HCT116 (cell line): Measurements from ENCODE around the gene CLDN34. TPM values are rescaled to one million over a fixed set of nuclear protein-coding genes. Genes with fewer than 3 reads are reported as not detected.

Experiments used
- ATAC-seq: fragments of 200-7000 bp; cut with Tn5 transposase; 2 replicates; pipeline ENCODE4 v1.9.1; 2020; ENCODE audit warnings: mild to moderate bottlenecking, moderate library complexity
- BruUV-seq: library from RNA; stranded (reverse); fragments of 400-500 nt; replicated peaks from 2 replicates; lab custom pipeline; 2021; lab: Mats Ljungman, UMichigan
- CTCF ChIA-PET: fragments of 300-600 bp; sonication (Branson Sonifier 250); formaldehyde crosslinking; loops from one replicate; lab custom pipeline; 2021; ENCODE audit warnings: antibody characterized with exemption; lab: Charles Lee
- POLR2A ChIA-PET: fragments of 300-600, 350-600 bp; sonication (Branson Sonifier 250); formaldehyde crosslinking; loops from one replicate; lab custom pipeline; 2021; ENCODE audit warnings: antibody characterized with exemption; lab: Charles Lee
- RAD21 ChIA-PET, 2 experiments: fragments of 300-600 bp; sonication (Branson Sonifier 250); formaldehyde crosslinking; loops; one replicate each; lab custom pipeline; 2023; ENCODE audit warnings: low total read pairs in 2 of 2; ENCODE audit not compliant: uncharacterized antibody in 2 of 2, unreplicated experiment in 2 of 2, low non-redundant PET in 1 of 2; lab: Charles Lee
- DNase-seq: peaks from one replicate; pipeline ENCODE4 v3.0.0-alpha.2; 2010; ENCODE audit warnings: low read depth, low spot score
- H2AFZ ChIP-seq: fragments of 200-600 bp; shearing (Covaris generic), sonication (generic); 2 replicates; pipeline ENCODE4 v1.6.1; 2017; ENCODE audit warnings: low read depth, mixed run types, mixed read lengths, antibody characterized with exemption, low read length; ENCODE audit not compliant: poor library complexity, severe bottlenecking
- H3K27ac ChIP-seq: 2 replicates; pipeline ENCODE4 v1.5.1; 2012; ENCODE audit warnings: low read depth, low read length
- H3K27me3 ChIP-seq: fragments of 200-600 bp; sonication (generic); 2 replicates; pipeline ENCODE4 v1.6.1; 2016; ENCODE audit warnings: mixed run types, low read length, mixed read lengths; ENCODE audit not compliant: insufficient read depth
- H3K36me3 ChIP-seq, 2 experiments: fragments of 200-500 bp in 1 of 2; fragments of 200-600 bp in 1 of 2; sonication (Bioruptor generic) in 1 of 2; sonication (generic) in 1 of 2; 2 replicates each; pipeline versions ENCODE4 v1.5.1 to v1.6.1; 2014 to 2016; ENCODE audit warnings: low read length in 2 of 2, inconsistent platforms in 1 of 2, mixed read lengths in 1 of 2, mixed run types in 1 of 2; ENCODE audit not compliant: insufficient read depth in 2 of 2, control insufficient read depth in 1 of 2
- H3K4me1 ChIP-seq, 2 experiments: fragments of 200-600 bp in 1 of 2; sonication (generic) in 1 of 2; 2 replicates each; pipeline versions ENCODE4 v1.5.1 to v1.6.1; 2012 to 2017; ENCODE audit warnings: low read length in 2 of 2, inconsistent platforms in 1 of 2, mild to moderate bottlenecking in 1 of 2, mixed read lengths in 1 of 2, mixed run types in 1 of 2, moderate library complexity in 1 of 2; ENCODE audit not compliant: insufficient read depth in 2 of 2, control insufficient read depth in 1 of 2
- H3K4me2 ChIP-seq: fragments of 200-600 bp; sonication (generic); 2 replicates; pipeline ENCODE4 v1.6.1; 2017; ENCODE audit warnings: mixed run types, low read length, mixed read lengths
- H3K4me3 ChIP-seq, 2 experiments: fragments of 200-600 bp in 1 of 2; sonication (generic) in 1 of 2; replicated peaks in 1 of 2; 2 replicates each; pipeline ENCODE4 v1.5.1; 2011 to 2016; ENCODE audit warnings: low read length in 2 of 2, control low read depth in 1 of 2, low read depth in 1 of 2, mild to moderate bottlenecking in 1 of 2, mixed read lengths in 1 of 2, mixed run types in 1 of 2
- H3K79me2 ChIP-seq: fragments of 200-600 bp; sonication (generic); 2 replicates; pipeline ENCODE4 v1.6.1; 2017; ENCODE audit warnings: mild to moderate bottlenecking, mixed run types, low read length, moderate library complexity, mixed read lengths; ENCODE audit not compliant: insufficient read depth
- H3K9ac ChIP-seq: fragments of 200-600 bp; sonication (generic); 2 replicates; pipeline ENCODE4 v1.6.1; 2016; ENCODE audit warnings: low read length, mixed read lengths
- H3K9me2 ChIP-seq: fragments of 200-600 bp; sonication (generic), shearing (Covaris generic); 2 replicates; pipeline ENCODE4 v1.6.1; 2017; ENCODE audit warnings: mixed run types, mild to moderate bottlenecking, moderate library complexity; ENCODE audit not compliant: insufficient read depth
- H3K9me3 ChIP-seq, 2 experiments: fragments of 200-500 bp in 1 of 2; fragments of 200-600 bp in 1 of 2; sonication (Bioruptor generic) in 1 of 2; sonication (generic) in 1 of 2; 2 replicates each; pipeline ENCODE4 v1.6.1; 2014 to 2017; ENCODE audit warnings: low read length in 2 of 2, mixed read lengths in 2 of 2, inconsistent platforms in 1 of 2, low read depth in 1 of 2, mild to moderate bottlenecking in 1 of 2, mixed run types in 1 of 2, moderate library complexity in 1 of 2; ENCODE audit not compliant: control insufficient read depth in 1 of 2, insufficient read depth in 1 of 2
- H4K20me1 ChIP-seq: fragments of 200-600 bp; sonication (generic), shearing (Covaris generic); 2 replicates; pipeline ENCODE4 v1.6.1; 2017; ENCODE audit warnings: mixed run types, mild to moderate bottlenecking, moderate library complexity; ENCODE audit not compliant: insufficient read depth
- EGR1 ChIP-seq: IDR thresholded peaks from 2 replicates; pipeline ENCODE4 v1.6.1; 2012; ENCODE audit warnings: low read depth
- EZH2 ChIP-seq: fragments of 200-600 bp; sonication (generic); IDR thresholded peaks from 2 replicates; pipeline ENCODE4 v1.6.1; 2017; ENCODE audit warnings: antibody characterized with exemption, mixed run types
- EZH2phosphoT487 ChIP-seq: fragments of 200-600 bp; IDR thresholded peaks from 2 replicates; pipeline ENCODE4 v1.6.1; 2018; ENCODE audit warnings: antibody characterized with exemption, borderline replicate concordance
- JUND ChIP-seq: IDR thresholded peaks from 2 replicates; pipeline ENCODE4 v1.6.1; 2012
- POLR2A ChIP-seq: IDR thresholded peaks from 2 replicates; pipeline ENCODE4 v1.7.0; 2011; ENCODE audit warnings: borderline replicate concordance; ENCODE audit not compliant: insufficient read depth, insufficient read length; ENCODE audit errors: extremely low read depth
- RAD21 ChIP-seq: IDR thresholded peaks from 2 replicates; pipeline ENCODE4 v1.6.1; 2012; ENCODE audit warnings: low read depth, mild to moderate bottlenecking
- TCF7L2 ChIP-seq: IDR thresholded peaks from 2 replicates; pipeline ENCODE4 v1.7.0; 2011; ENCODE audit warnings: borderline replicate concordance, inconsistent platforms; ENCODE audit not compliant: insufficient read depth, insufficient read length; ENCODE audit errors: extremely low read depth
- ZBTB33 ChIP-seq: IDR thresholded peaks from 2 replicates; pipeline ENCODE4 v1.6.1; 2011; ENCODE audit warnings: mild to moderate bottlenecking, low read length, moderate library complexity; ENCODE audit not compliant: insufficient replicate concordance; ENCODE audit errors: extremely low read depth
- ZFX ChIP-seq: fragments of 450-650 bp; IDR thresholded peaks from 2 replicates; pipeline ENCODE4 v1.6.1; 2017
- intact Hi-C: fragments of 100-400 bp; cut with micrococcal nuclease; formaldehyde crosslinking; loops from 2 replicates; pipeline ENCODE4 v1.10.0; 2022
- total RNA-seq: library from RNA; stranded (reverse); gene quantifications from one replicate; pipeline ENCODE4 v1.2.1, GENCODE V29; 2021; ENCODE audit not compliant: unreplicated experiment
- TF ChIP-seq, protein P1 (sequence below): IDR thresholded peaks from 2 replicates; pipeline ENCODE4 v1.6.1; 2012
- TF ChIP-seq, protein P2 (sequence below): IDR thresholded peaks from 2 replicates; pipeline ENCODE4 v1.6.1; 2012

CLDN34 gene
- total RNA-seq, 1 experiment from 2014 or later: not detected

DNA sequence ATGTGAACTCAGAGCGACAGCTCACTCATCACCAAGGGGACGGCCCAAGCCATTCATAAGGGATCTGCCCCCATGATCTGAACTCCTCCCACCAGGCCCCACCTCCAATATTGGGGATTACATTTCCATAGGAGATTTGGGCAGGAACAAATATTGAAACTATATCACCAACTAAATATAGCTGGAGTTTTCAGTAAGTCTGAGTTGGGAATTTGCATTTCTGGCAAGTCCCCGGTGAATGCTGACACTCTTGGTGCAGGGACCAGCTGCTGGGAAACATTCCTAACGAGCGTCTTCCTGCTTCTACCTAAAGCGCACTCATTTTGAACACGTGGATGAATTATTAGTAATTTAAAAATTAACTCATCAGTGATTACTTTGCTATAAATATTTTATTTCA is 13.2 kb downstream of the CLDN34 start:
- Histone ChIP-seq H3K4me1 (no peaks in the 10 kb centered on the region), H4K20me1 (no peaks in the 10 kb centered on the region), H3K4me2 (no peak overlapping the region), H3K27ac (no peak overlapping the region), H3K9me3 (no peaks in the 10 kb centered on the region), H3K27me3 (no peaks in the 10 kb centered on the region), H3K4me3 (no peak overlapping the region), H2AFZ (no peak overlapping the region), H3K36me3 (no peaks in the 10 kb centered on the region), H3K9ac (no peak overlapping the region), H3K9me2 (no peaks in the 10 kb centered on the region), H3K79me2 (no peaks in the 10 kb centered on the region)
- intact Hi-C loops: no loop called here
- ChIA-PET RAD21 (no interaction called here), POLR2A (no interaction called here), CTCF (no interaction called here)
- BruUV-seq: no TSS peak
- no peak for ATAC-seq
- DNase-seq: no peak
- TF ChIP-seq EZH2: no peak
- no peak for TF ChIP-seq ZBTB33
- TF ChIP-seq EGR1: no peak
- TF ChIP-seq EZH2phosphoT487: no peak
- TF ChIP-seq, protein P1, sequence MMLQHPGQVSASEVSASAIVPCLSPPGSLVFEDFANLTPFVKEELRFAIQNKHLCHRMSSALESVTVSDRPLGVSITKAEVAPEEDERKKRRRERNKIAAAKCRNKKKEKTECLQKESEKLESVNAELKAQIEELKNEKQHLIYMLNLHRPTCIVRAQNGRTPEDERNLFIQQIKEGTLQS: no peak
- TF ChIP-seq RAD21: no peak
- TF ChIP-seq JUND: no peak
- TF ChIP-seq, protein P2, sequence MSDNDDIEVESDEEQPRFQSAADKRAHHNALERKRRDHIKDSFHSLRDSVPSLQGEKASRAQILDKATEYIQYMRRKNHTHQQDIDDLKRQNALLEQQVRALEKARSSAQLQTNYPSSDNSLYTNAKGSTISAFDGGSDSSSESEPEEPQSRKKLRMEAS: no peak

DNA sequence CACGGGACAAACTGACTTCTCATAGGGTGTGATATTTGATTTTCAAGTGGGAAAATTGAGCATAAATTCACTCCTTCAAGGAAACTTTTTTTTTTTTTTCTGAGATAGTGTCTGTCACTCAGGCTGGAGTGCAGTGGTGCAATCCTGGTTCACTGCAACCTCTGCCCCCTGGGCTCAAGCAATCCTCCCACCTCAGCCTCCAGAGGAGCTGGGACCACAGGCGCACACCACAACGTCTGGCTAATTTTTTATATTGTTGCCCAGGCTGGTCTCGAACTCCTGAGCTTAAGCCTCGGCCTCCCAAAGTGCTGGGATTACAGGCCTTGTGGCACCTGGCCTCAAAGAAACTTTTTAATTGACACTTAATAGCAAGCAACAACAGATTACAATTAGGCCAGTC is 13.8 kb downstream of the CLDN34 start:
- ChIA-PET RAD21 (no interaction called here), CTCF (no interaction called here), POLR2A (no interaction called here)
- Histone ChIP-seq H2AFZ (no peak overlapping the region), H3K4me3 (no peak overlapping the region), H3K4me1 (no peaks in the 10 kb centered on the region), H3K9me2 (no peaks in the 10 kb centered on the region), H3K79me2 (no peaks in the 10 kb centered on the region), H3K36me3 (no peaks in the 10 kb centered on the region), H3K9me3 (no peaks in the 10 kb centered on the region), H3K4me2 (no peak overlapping the region), H4K20me1 (no peaks in the 10 kb centered on the region), H3K9ac (no peak overlapping the region), H3K27me3 (no peaks in the 10 kb centered on the region), H3K27ac (no peak overlapping the region)
- no TSS peak for BruUV-seq
- TF ChIP-seq POLR2A (no peak), ZFX (no peak), TCF7L2 (no peak)
- TF ChIP-seq, protein P2: no peak
- DNase-seq: no peak
- no peak for ATAC-seq
- intact Hi-C loops: no loop called here
